ENCODE data around the gene CNTNAP1. TPM values are rescaled to one million over a fixed set of nuclear protein-coding genes. Genes with fewer than 3 reads are reported as not detected.

Gene CNTNAP1
- total and polyA plus RNA-seq, 10 of the 15 experiments (the other 5 are each of a cell fraction or from before 2014, with no cell fraction given): 0.95 to 29.9 (median 10.4) TPM

DNA sequence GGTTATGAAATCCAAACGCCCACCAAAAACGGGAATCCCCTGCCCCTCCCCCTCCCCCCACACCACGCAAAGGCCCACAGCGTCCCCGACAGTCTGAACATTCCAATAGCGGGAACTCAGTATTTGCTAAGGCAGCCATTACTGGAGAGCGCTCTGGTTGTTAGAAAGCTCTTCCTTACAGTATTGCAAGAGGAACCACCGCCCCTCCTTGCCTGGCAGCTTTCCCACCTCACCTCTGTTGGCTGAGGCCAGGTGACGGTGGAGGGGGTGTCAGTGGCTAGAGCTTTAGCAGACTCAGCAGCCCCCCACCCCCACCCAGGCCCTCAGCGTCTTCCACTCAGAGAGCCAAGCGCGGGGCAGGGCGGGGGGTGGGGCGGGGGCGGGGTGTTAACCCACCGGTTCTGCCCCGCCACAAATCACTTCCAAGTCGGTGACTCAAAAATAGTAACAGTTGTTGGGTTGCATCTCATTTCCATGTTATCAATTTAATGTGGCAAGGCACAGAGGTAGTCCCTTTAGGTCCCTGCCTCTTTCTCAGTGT, 3.3 kb upstream of the CNTNAP1 start (continued):
- TF ChIP-seq, protein P1, sequence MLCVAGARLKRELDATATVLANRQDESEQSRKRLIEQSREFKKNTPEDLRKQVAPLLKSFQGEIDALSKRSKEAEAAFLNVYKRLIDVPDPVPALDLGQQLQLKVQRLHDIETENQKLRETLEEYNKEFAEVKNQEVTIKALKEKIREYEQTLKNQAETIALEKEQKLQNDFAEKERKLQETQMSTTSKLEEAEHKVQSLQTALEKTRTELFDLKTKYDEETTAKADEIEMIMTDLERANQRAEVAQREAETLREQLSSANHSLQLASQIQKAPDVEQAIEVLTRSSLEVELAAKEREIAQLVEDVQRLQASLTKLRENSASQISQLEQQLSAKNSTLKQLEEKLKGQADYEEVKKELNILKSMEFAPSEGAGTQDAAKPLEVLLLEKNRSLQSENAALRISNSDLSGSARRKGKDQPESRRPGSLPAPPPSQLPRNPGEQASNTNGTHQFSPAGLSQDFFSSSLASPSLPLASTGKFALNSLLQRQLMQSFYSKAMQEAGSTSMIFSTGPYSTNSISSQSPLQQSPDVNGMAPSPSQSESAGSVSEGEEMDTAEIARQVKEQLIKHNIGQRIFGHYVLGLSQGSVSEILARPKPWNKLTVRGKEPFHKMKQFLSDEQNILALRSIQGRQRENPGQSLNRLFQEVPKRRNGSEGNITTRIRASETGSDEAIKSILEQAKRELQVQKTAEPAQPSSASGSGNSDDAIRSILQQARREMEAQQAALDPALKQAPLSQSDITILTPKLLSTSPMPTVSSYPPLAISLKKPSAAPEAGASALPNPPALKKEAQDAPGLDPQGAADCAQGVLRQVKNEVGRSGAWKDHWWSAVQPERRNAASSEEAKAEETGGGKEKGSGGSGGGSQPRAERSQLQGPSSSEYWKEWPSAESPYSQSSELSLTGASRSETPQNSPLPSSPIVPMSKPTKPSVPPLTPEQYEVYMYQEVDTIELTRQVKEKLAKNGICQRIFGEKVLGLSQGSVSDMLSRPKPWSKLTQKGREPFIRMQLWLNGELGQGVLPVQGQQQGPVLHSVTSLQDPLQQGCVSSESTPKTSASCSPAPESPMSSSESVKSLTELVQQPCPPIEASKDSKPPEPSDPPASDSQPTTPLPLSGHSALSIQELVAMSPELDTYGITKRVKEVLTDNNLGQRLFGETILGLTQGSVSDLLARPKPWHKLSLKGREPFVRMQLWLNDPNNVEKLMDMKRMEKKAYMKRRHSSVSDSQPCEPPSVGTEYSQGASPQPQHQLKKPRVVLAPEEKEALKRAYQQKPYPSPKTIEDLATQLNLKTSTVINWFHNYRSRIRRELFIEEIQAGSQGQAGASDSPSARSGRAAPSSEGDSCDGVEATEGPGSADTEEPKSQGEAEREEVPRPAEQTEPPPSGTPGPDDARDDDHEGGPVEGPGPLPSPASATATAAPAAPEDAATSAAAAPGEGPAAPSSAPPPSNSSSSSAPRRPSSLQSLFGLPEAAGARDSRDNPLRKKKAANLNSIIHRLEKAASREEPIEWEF (IDR thresholded peaks at IDR 0.05; ENCODE audit: insufficient replicate concordance, low read depth, low read length): no peak
- TF ChIP-seq BHLHE40 (IDR thresholded peaks at IDR 0.05; ENCODE audit: borderline replicate concordance in 1 of 2, low read depth in 2 of 2, low read length in 1 of 2): peak in 1 of 2 experiments; percentile 5; a peak in 1 of 4 replicates
- no peak for TF ChIP-seq IKZF1 (conservative IDR thresholded peaks at IDR 0.05)
- TF ChIP-seq BRCA1 (IDR thresholded peaks at IDR 0.05; ENCODE audit: low read depth, low read length): no peak
- TF ChIP-seq ZNF274 (IDR thresholded peaks at IDR 0.05; ENCODE audit: insufficient read depth, insufficient read length): no peak
- TF ChIP-seq MXI1 (IDR thresholded peaks at IDR 0.05; ENCODE audit: low read depth, low read length): no peak
- TF ChIP-seq, protein P2, sequence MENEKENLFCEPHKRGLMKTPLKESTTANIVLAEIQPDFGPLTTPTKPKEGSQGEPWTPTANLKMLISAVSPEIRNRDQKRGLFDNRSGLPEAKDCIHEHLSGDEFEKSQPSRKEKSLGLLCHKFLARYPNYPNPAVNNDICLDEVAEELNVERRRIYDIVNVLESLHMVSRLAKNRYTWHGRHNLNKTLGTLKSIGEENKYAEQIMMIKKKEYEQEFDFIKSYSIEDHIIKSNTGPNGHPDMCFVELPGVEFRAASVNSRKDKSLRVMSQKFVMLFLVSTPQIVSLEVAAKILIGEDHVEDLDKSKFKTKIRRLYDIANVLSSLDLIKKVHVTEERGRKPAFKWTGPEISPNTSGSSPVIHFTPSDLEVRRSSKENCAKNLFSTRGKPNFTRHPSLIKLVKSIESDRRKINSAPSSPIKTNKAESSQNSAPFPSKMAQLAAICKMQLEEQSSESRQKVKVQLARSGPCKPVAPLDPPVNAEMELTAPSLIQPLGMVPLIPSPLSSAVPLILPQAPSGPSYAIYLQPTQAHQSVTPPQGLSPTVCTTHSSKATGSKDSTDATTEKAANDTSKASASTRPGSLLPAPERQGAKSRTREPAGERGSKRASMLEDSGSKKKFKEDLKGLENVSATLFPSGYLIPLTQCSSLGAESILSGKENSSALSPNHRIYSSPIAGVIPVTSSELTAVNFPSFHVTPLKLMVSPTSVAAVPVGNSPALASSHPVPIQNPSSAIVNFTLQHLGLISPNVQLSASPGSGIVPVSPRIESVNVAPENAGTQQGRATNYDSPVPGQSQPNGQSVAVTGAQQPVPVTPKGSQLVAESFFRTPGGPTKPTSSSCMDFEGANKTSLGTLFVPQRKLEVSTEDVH (IDR thresholded peaks at IDR 0.05; ENCODE audit: low read depth, partially characterized antibody): no peak
- no peak for TF ChIP-seq MEF2A (IDR thresholded peaks at IDR 0.05; ENCODE audit: insufficient read depth, low read depth, low read length)
- TF ChIP-seq, protein P3, sequence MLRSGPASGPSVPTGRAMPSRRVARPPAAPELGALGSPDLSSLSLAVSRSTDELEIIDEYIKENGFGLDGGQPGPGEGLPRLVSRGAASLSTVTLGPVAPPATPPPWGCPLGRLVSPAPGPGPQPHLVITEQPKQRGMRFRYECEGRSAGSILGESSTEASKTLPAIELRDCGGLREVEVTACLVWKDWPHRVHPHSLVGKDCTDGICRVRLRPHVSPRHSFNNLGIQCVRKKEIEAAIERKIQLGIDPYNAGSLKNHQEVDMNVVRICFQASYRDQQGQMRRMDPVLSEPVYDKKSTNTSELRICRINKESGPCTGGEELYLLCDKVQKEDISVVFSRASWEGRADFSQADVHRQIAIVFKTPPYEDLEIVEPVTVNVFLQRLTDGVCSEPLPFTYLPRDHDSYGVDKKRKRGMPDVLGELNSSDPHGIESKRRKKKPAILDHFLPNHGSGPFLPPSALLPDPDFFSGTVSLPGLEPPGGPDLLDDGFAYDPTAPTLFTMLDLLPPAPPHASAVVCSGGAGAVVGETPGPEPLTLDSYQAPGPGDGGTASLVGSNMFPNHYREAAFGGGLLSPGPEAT (IDR thresholded peaks at IDR 0.05; ENCODE audit: low read depth): no peak
- no peak for TF ChIP-seq TBL1XR1 (IDR thresholded peaks at IDR 0.05; ENCODE audit: low read depth, low read length)
- TF ChIP-seq ZSCAN29 (IDR thresholded peaks at IDR 0.05): no peak
- no peak for TF ChIP-seq CREB1 (IDR thresholded peaks at IDR 0.05; ENCODE audit: low read depth)
- TF ChIP-seq NBN (IDR thresholded peaks at IDR 0.05): no peak
- no peak for TF ChIP-seq EED (IDR thresholded peaks at IDR 0.05; ENCODE audit: low read depth)
- no peak for TF ChIP-seq POLR2A (IDR thresholded peaks at IDR 0.05; ENCODE audit: low read depth, low read length)
- TF ChIP-seq CREM (IDR thresholded peaks at IDR 0.05; ENCODE audit: low read depth): peak; percentile 49; the same call in 1 of the 2 replicates
- no peak for TF ChIP-seq IRF4 (IDR thresholded peaks at IDR 0.05; ENCODE audit: low read depth, low read length)
- no peak for TF ChIP-seq TCF7 (IDR thresholded peaks at IDR 0.05; ENCODE audit: borderline replicate concordance)
- TF ChIP-seq TARDBP (IDR thresholded peaks at IDR 0.05; ENCODE audit: borderline replicate concordance): no peak

All from GM12878 (cell line).